Panc1 (cell line): Measurements from ENCODE around the gene HELB. TPM values are rescaled to one million over a fixed set of nuclear protein-coding genes. Genes with fewer than 3 reads are reported as not detected.

Experiments
- ATAC-seq: fragments of 200-7000 bp; cut with Tn5 transposase; 2 replicates; pipeline ENCODE4 v1.9.1; 2020; ENCODE audit warnings: mild to moderate bottlenecking, moderate library complexity
- BruUV-seq: library from RNA; stranded (reverse); fragments of 400-500 nt; replicated peaks from 2 replicates; lab custom pipeline; 2021; lab: Mats Ljungman, UMichigan
- CTCF ChIA-PET: fragments of 300-600 bp; sonication (Branson Sonifier 250); formaldehyde crosslinking; loops from one replicate; lab custom pipeline; 2022; ENCODE audit warnings: antibody characterized with exemption; lab: Charles Lee
- POLR2A ChIA-PET: fragments of 300-600 bp; sonication (Branson Sonifier 250); formaldehyde crosslinking; loops from one replicate; lab custom pipeline; 2022; ENCODE audit warnings: antibody characterized with exemption; lab: Charles Lee
- DNase-seq: peaks from one replicate; pipeline ENCODE4 v3.0.0-alpha.2; 2010; ENCODE audit warnings: low read depth, low spot score
- H3K27ac ChIP-seq: 2 replicates; pipeline ENCODE4 v1.5.1; 2011; ENCODE audit warnings: mild to moderate bottlenecking, low read length, inconsistent platforms
- H3K27me3 ChIP-seq: fragments of 200-500 bp; sonication (Bioruptor generic); 2 replicates; pipeline ENCODE4 v1.6.0; 2014; ENCODE audit warnings: low read length, inconsistent platforms; ENCODE audit not compliant: control insufficient read depth, insufficient read depth
- H3K36me3 ChIP-seq: fragments of 200-500 bp; sonication (Bioruptor generic); 2 replicates; pipeline ENCODE4 v1.5.1; 2014; ENCODE audit warnings: inconsistent platforms, mild to moderate bottlenecking, low read length, moderate library complexity; ENCODE audit not compliant: control insufficient read depth, insufficient read depth
- H3K4me1 ChIP-seq: 2 replicates; pipeline ENCODE4 v1.5.1; 2011; ENCODE audit warnings: inconsistent platforms, mild to moderate bottlenecking, low read length, moderate library complexity; ENCODE audit not compliant: control insufficient read depth, insufficient read depth
- H3K4me3 ChIP-seq, 2 experiments: 2 replicates each; pipeline ENCODE4 v1.5.1; 2011 to 2012; ENCODE audit warnings: low read depth in 2 of 2, low read length in 2 of 2, mild to moderate bottlenecking in 2 of 2, inconsistent platforms in 1 of 2, moderate library complexity in 1 of 2
- H3K9me3 ChIP-seq: fragments of 200-500 bp; sonication (Bioruptor generic); 2 replicates; pipeline ENCODE4 v1.5.1; 2014; ENCODE audit warnings: low read depth, mild to moderate bottlenecking, inconsistent platforms, low read length, moderate library complexity; ENCODE audit not compliant: control insufficient read depth, insufficient read depth
- POLR2AphosphoS5 ChIP-seq: IDR thresholded peaks from 2 replicates; pipeline ENCODE4 v1.6.1; 2012; ENCODE audit warnings: mild to moderate bottlenecking, low read depth, low read length, moderate library complexity
- SIN3A ChIP-seq: IDR thresholded peaks from 2 replicates; pipeline ENCODE4 v1.6.1; 2012; ENCODE audit warnings: low read depth, mild to moderate bottlenecking, low read length, moderate library complexity, borderline replicate concordance; ENCODE audit not compliant: insufficient read depth
- TCF7L2 ChIP-seq: IDR thresholded peaks from 2 replicates; pipeline ENCODE4 v1.6.1; 2011; ENCODE audit warnings: mild to moderate bottlenecking, low read depth, low read length, inconsistent platforms
- in situ Hi-C: cut with HindIII; loops from 2 replicates; pipeline ENCODE4 v1.10.0; 2016; ENCODE audit warnings: low sequenced_read_pairs, low pct_unique_long_range_greater_than_20kb
- intact Hi-C: fragments of 100-400 bp; cut with micrococcal nuclease; formaldehyde crosslinking; loops from one replicate; pipeline ENCODE4 v1.10.0; 2022; ENCODE audit not compliant: unreplicated experiment
- total RNA-seq: library from RNA; stranded (reverse); gene quantifications from one replicate; pipeline ENCODE4 v1.2.1, GENCODE V29; 2021; ENCODE audit not compliant: unreplicated experiment
- TF ChIP-seq, protein P1 (sequence below): fragments of 450-650 bp; IDR thresholded peaks from 2 replicates; pipeline ENCODE4 v1.5.1; 2017; ENCODE audit warnings: mild to moderate bottlenecking
- TF ChIP-seq, protein P2 (sequence below), 2 experiments: IDR thresholded peaks; 2 replicates each; pipeline ENCODE4 v1.6.1; 2011 to 2012; ENCODE audit warnings: low read depth in 2 of 2, control low read depth in 1 of 2, low read length in 1 of 2, mild to moderate bottlenecking in 1 of 2, moderate library complexity in 1 of 2; ENCODE audit not compliant: insufficient read depth in 1 of 2

Gene HELB
- total RNA-seq, 1 experiment from 2014 or later = 4.9 TPM

DNA sequence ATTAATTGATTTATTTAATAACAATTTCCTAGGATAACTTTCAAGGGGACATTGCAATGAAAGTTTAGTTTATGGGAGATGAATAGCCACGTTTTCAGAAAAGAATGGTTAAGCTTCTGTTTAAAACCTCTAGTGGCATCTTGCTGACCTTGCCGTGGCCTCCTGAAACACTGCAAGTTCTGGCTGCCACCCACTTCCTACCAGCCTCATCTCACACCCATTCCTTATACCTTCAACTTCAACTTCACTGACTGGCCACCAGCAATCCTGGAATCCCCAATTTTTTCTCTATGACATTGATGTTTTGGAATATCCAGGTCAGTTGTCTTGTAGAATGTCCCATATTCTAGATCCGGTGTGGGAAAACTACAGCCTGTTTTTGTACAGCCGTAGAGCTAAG, 5.2 kb upstream of the HELB start:
- intact Hi-C loops (no loop called here), in situ Hi-C loops (no loop called here)
- Histone ChIP-seq H3K4me3 (no peak overlapping the region), H3K4me1 (no peaks in the 10 kb centered on the region), H3K27me3 (peaks cover 7% of the 10 kb centered on the region; the same call in 1 of the 2 replicates), H3K36me3 (no peaks in the 10 kb centered on the region), H3K9me3 (no peaks in the 10 kb centered on the region), H3K27ac (no peak overlapping the region)
- DNase-seq = no peak
- no TSS peak for BruUV-seq
- ChIA-PET POLR2A (no interaction called here), CTCF (no interaction called here)
- TF ChIP-seq, protein P1, sequence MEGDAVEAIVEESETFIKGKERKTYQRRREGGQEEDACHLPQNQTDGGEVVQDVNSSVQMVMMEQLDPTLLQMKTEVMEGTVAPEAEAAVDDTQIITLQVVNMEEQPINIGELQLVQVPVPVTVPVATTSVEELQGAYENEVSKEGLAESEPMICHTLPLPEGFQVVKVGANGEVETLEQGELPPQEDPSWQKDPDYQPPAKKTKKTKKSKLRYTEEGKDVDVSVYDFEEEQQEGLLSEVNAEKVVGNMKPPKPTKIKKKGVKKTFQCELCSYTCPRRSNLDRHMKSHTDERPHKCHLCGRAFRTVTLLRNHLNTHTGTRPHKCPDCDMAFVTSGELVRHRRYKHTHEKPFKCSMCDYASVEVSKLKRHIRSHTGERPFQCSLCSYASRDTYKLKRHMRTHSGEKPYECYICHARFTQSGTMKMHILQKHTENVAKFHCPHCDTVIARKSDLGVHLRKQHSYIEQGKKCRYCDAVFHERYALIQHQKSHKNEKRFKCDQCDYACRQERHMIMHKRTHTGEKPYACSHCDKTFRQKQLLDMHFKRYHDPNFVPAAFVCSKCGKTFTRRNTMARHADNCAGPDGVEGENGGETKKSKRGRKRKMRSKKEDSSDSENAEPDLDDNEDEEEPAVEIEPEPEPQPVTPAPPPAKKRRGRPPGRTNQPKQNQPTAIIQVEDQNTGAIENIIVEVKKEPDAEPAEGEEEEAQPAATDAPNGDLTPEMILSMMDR = no peak
- TF ChIP-seq, protein P2, sequence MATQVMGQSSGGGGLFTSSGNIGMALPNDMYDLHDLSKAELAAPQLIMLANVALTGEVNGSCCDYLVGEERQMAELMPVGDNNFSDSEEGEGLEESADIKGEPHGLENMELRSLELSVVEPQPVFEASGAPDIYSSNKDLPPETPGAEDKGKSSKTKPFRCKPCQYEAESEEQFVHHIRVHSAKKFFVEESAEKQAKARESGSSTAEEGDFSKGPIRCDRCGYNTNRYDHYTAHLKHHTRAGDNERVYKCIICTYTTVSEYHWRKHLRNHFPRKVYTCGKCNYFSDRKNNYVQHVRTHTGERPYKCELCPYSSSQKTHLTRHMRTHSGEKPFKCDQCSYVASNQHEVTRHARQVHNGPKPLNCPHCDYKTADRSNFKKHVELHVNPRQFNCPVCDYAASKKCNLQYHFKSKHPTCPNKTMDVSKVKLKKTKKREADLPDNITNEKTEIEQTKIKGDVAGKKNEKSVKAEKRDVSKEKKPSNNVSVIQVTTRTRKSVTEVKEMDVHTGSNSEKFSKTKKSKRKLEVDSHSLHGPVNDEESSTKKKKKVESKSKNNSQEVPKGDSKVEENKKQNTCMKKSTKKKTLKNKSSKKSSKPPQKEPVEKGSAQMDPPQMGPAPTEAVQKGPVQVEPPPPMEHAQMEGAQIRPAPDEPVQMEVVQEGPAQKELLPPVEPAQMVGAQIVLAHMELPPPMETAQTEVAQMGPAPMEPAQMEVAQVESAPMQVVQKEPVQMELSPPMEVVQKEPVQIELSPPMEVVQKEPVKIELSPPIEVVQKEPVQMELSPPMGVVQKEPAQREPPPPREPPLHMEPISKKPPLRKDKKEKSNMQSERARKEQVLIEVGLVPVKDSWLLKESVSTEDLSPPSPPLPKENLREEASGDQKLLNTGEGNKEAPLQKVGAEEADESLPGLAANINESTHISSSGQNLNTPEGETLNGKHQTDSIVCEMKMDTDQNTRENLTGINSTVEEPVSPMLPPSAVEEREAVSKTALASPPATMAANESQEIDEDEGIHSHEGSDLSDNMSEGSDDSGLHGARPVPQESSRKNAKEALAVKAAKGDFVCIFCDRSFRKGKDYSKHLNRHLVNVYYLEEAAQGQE (IDR thresholded peaks at IDR 0.05; ENCODE audit: insufficient read depth in 1 of 2, low read depth in 2 of 2, low read length in 1 of 2) = no peak
- TF ChIP-seq TCF7L2 = no peak
- no peak for TF ChIP-seq POLR2AphosphoS5
- no peak for TF ChIP-seq SIN3A
- no peak for ATAC-seq

DNA sequence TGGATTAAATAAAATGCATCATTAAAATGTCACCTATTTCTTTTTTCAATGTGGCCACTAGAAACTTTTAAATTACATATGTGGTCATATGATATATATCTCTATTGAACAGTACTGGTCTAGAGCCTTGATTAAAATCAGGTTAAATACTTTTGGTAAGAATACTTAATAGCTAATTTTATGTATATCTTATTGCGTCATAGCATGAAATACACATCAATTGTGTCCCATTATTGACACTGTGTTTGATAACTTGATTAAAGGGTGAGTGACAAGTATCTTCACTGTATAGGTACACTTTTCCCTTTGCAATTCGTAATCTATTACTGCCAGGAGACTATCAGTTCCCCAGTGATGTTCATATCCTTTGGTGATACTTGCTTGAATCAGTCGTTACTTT, 4.4 kb upstream of the HELB start:
- Histone ChIP-seq H3K4me3 (no peak overlapping the region), H3K27ac (no peak overlapping the region), H3K4me1 (no peaks in the 10 kb centered on the region), H3K9me3 (no peaks in the 10 kb centered on the region), H3K27me3 (peaks cover 7% of the 10 kb centered on the region; the same call in 1 of the 2 replicates), H3K36me3 (no peaks in the 10 kb centered on the region; the same call in 1 of the 2 replicates)
- in situ Hi-C loops (no loop called here), intact Hi-C loops (no loop called here)
- BruUV-seq = no TSS peak
- ATAC-seq (no peak), DNase-seq (no peak)
- TF ChIP-seq, protein P1 = no peak
- TF ChIP-seq, protein P2 (IDR thresholded peaks at IDR 0.05; ENCODE audit: insufficient read depth in 1 of 2, low read depth in 2 of 2, low read length in 1 of 2) = no peak
- TF ChIP-seq POLR2AphosphoS5 = no peak
- TF ChIP-seq TCF7L2 = no peak
- TF ChIP-seq SIN3A = no peak
- ChIA-PET CTCF (no interaction called here), POLR2A (no interaction called here)
